GM23338 (cell line): ENCODE data around the gene MAPK7. TPM values are rescaled to one million over a fixed set of nuclear protein-coding genes. Genes with fewer than 3 reads are reported as not detected.

Experiments
- ATAC-seq: fragments of 200-7000 bp; cut with Tn5 transposase; 3 replicates; pipeline ENCODE4 v1.9.1; 2020
- DNase-seq: peaks from one replicate; pipeline ENCODE4 v3.0.0-alpha.2; 2015; ENCODE audit warnings: low spot score
- H2AFZ ChIP-seq: fragments of 200-600 bp; sonication (generic); 2 replicates; pipeline ENCODE4 v1.8.0; 2016; ENCODE audit warnings: antibody characterized with exemption, mild to moderate bottlenecking, moderate library complexity
- H3F3A ChIP-seq: fragments of 200-600 bp; sonication (generic); replicated peaks from 2 replicates; pipeline ENCODE4 v1.8.0; 2017; ENCODE audit warnings: antibody characterized with exemption, mixed run types, low read depth
- H3K27ac ChIP-seq: fragments of 200-600 bp; sonication (generic); 2 replicates; pipeline ENCODE4 v1.6.1; 2016; ENCODE audit warnings: low read depth
- H3K27me3 ChIP-seq: fragments of 200-600 bp; sonication (generic); 2 replicates; pipeline ENCODE4 v1.8.0; 2016; ENCODE audit warnings: mild to moderate bottlenecking, mixed run types, moderate library complexity; ENCODE audit not compliant: insufficient read depth
- H3K36me3 ChIP-seq: fragments of 200-600 bp; sonication (generic); 2 replicates; pipeline ENCODE4 v1.8.0; 2016; ENCODE audit warnings: mild to moderate bottlenecking; ENCODE audit not compliant: insufficient read depth
- H3K4me1 ChIP-seq: fragments of 200-600 bp; sonication (generic); 2 replicates; pipeline ENCODE4 v1.8.0; 2016; ENCODE audit warnings: mild to moderate bottlenecking, moderate library complexity; ENCODE audit not compliant: insufficient read depth
- H3K4me2 ChIP-seq: fragments of 200-600 bp; sonication (generic); 2 replicates; pipeline ENCODE4 v1.7.1; 2017; ENCODE audit warnings: mixed run types
- H3K4me3 ChIP-seq: fragments of 200-600 bp; sonication (generic); 2 replicates; pipeline ENCODE4 v1.6.1; 2016; ENCODE audit warnings: mixed run types
- H3K79me2 ChIP-seq: fragments of 200-600 bp; sonication (generic); replicated peaks from 2 replicates; pipeline ENCODE4 v1.8.0; 2017; ENCODE audit warnings: mild to moderate bottlenecking; ENCODE audit not compliant: insufficient read depth
- H3K9me2 ChIP-seq: fragments of 200-600 bp; sonication (generic); 2 replicates; pipeline ENCODE4 v1.8.0; 2017; ENCODE audit not compliant: insufficient read depth
- H4K20me1 ChIP-seq: fragments of 200-600 bp; sonication (generic); replicated peaks from 2 replicates; pipeline ENCODE4 v1.8.0; 2017; ENCODE audit warnings: mild to moderate bottlenecking; ENCODE audit not compliant: insufficient read depth
- H3K27ac Mint-ChIP-seq: 2 replicates; pipeline ENCODE4 v1.8.0; 2020; ENCODE audit warnings: inconsistent platforms, mild to moderate bottlenecking, moderate library complexity, mixed read lengths
- H3K27me3 Mint-ChIP-seq: 3 replicates; pipeline ENCODE4 v1.8.0; 2022; ENCODE audit warnings: low read depth, mild to moderate bottlenecking, moderate library complexity, mixed read lengths, inconsistent platforms; ENCODE audit not compliant: insufficient read depth, poor library complexity
- H3K36me3 Mint-ChIP-seq: 3 replicates; pipeline ENCODE4 v1.8.0; 2021; ENCODE audit warnings: low read depth, mild to moderate bottlenecking, inconsistent platforms, moderate library complexity, mixed read lengths
- H3K4me1 Mint-ChIP-seq: 3 replicates; pipeline ENCODE4 v1.8.0; 2020; ENCODE audit warnings: mild to moderate bottlenecking, inconsistent platforms, mixed read lengths
- H3K4me3 Mint-ChIP-seq: 3 replicates; pipeline ENCODE4 v1.8.0; 2021; ENCODE audit warnings: moderate library complexity, mild to moderate bottlenecking, inconsistent platforms, mixed read lengths
- H3K9me3 Mint-ChIP-seq: 3 replicates; pipeline ENCODE4 v1.8.0; 2020; ENCODE audit warnings: moderate library complexity, mild to moderate bottlenecking, inconsistent platforms, mixed read lengths
- CTCF ChIP-seq, 2 experiments: fragments of 200-600 bp in 1 of 2; sonication (generic) in 1 of 2; conservative IDR thresholded peaks; 2 replicates each; pipeline versions ENCODE4 v1.5.1 to v1.6.1; 2016 to 2017; ENCODE audit warnings: antibody characterized with exemption in 2 of 2, low read depth in 2 of 2, mild to moderate bottlenecking in 2 of 2, moderate library complexity in 1 of 2
- EZH2 ChIP-seq: fragments of 200-600 bp; sonication (generic); IDR thresholded peaks from one replicate; pipeline ENCODE4 v1.8.0; 2017; ENCODE audit warnings: antibody characterized with exemption, mild to moderate bottlenecking, low read depth; ENCODE audit not compliant: unreplicated experiment
- NANOG ChIP-seq: IDR thresholded peaks from 2 replicates; pipeline ENCODE4 v1.6.1; 2016; ENCODE audit warnings: antibody characterized with exemption, borderline replicate concordance
- STAT1 ChIP-seq: IDR thresholded peaks from one replicate; pipeline ENCODE4 v1.6.1; 2016; ENCODE audit warnings: antibody characterized with exemption; ENCODE audit not compliant: unreplicated experiment
- ZNF331 ChIP-seq: fragments of 250-450 bp; sonication (Bioruptor Pico); IDR thresholded peaks from 2 replicates; pipeline ENCODE4 v1.5.0; 2020; ENCODE audit warnings: low read depth, mild to moderate bottlenecking, moderate library complexity
- ZNF462 ChIP-seq: fragments of 250-450 bp; sonication (Bioruptor Pico); IDR thresholded peaks from 2 replicates; pipeline ENCODE4 v1.5.0; 2020; ENCODE audit warnings: mild to moderate bottlenecking, moderate library complexity
- polyA plus RNA-seq: library from polyadenylated mRNA; unstranded; fragments of >200 nt; fragmentation: Nextera tagmentation; extraction: Ambion mirVana; gene quantifications from 2 replicates; pipeline ENCODE4 v1.2.1, GENCODE V29; 2016
- total RNA-seq: library from RNA; depleted of rRNA; stranded (reverse); fragments of >200 nt; shearing (Covaris generic); gene quantifications from 2 replicates; pipeline ENCODE4 v1.2.3, GENCODE V29; 2014

Gene MAPK7
- total and polyA plus RNA-seq, 2 experiments from 2014 or later: 15.5 to 53.1 TPM

- no peak for TF ChIP-seq ZNF462
- no peak for TF ChIP-seq NANOG
- no peak for TF ChIP-seq EZH2
These were observed 21.6 kb downstream of the MAPK7 start (continued) for GRCh38 chr17:19399750-19400450.

- Mint-ChIP-seq H3K36me3 (no peaks in the 10 kb centered on the region), H3K4me1 (peaks cover 6% of the 10 kb centered on the region), H3K4me3 (no peak overlapping the region), H3K27ac (no peak overlapping the region), H3K27me3 (peaks cover 8% of the 10 kb centered on the region), H3K9me3 (no peaks in the 10 kb centered on the region)
- H3K27me3 ChIP-seq: no peaks in the 10 kb centered on the region
- no peak for DNase-seq
- no peaks in the 10 kb centered on the region for H4K20me1 ChIP-seq
- ATAC-seq: no peak
- no peak overlapping the region for H3K4me2 ChIP-seq
- H3K79me2 ChIP-seq: no peaks in the 10 kb centered on the region
- no peak overlapping the region for H3K4me3 ChIP-seq
- H3K9me2 ChIP-seq: 0 out of 2 replicates have a peak, but pooled peaks cover 8% of the 10 kb centered on the region
- H3F3A ChIP-seq: no peaks in the 10 kb centered on the region
- H3K27ac ChIP-seq: no peak overlapping the region
- no peak overlapping the region for H2AFZ ChIP-seq
- peaks cover 3% of the 10 kb centered on the region; the same call in 1 of the 2 replicates for H3K4me1 ChIP-seq
- no peaks in the 10 kb centered on the region for H3K36me3 ChIP-seq
- TF ChIP-seq STAT1 (no peak), ZNF462 (no peak), ZNF331 (CRISPR knock-in tag) (no peak), CTCF (conservative IDR thresholded peaks at IDR 0.05; ENCODE audit: low read depth in 2 of 2) (no peak)
These were observed 23.2 kb downstream of the MAPK7 start for GRCh38 chr17:19401321-19402010.
